WTC11 (cell line): ENCODE results near the gene GNGT2. TPM values are rescaled to one million over a fixed set of nuclear protein-coding genes. Genes with fewer than 3 reads are reported as not detected.

Source experiments
- ATAC-seq: fragments of 200-7000 bp; cut with Tn5 transposase; 2 replicates; pipeline ENCODE4 v1.10.0; 2021; ENCODE audit warnings: mild to moderate bottlenecking, moderate library complexity
- CTCF ChIA-PET: fragments of 300-600 bp; sonication (Branson Sonifier 250); formaldehyde crosslinking; loops from one replicate; lab custom pipeline; 2021; ENCODE audit warnings: antibody characterized with exemption; lab: Charles Lee
- POLR2A ChIA-PET: fragments of 350-600 bp; sonication (Branson Sonifier 250); formaldehyde crosslinking; loops from one replicate; lab custom pipeline; 2021; ENCODE audit warnings: antibody characterized with exemption; lab: Charles Lee
- DNase-seq: peaks from one replicate; pipeline ENCODE4 v3.0.0; 2021; ENCODE audit warnings: low spot score
- H3K27ac Mint-ChIP-seq: 2 replicates; pipeline ENCODE4 v1.8.0; 2021; ENCODE audit warnings: mixed read lengths
- H3K27me3 Mint-ChIP-seq: 2 replicates; pipeline ENCODE4 v1.8.0; 2021; ENCODE audit warnings: low read depth, mild to moderate bottlenecking, moderate library complexity, mixed read lengths
- H3K36me3 Mint-ChIP-seq: 2 replicates; pipeline ENCODE4 v1.8.0; 2021; ENCODE audit warnings: mixed read lengths
- H3K4me1 Mint-ChIP-seq: 2 replicates; pipeline ENCODE4 v1.8.0; 2022; ENCODE audit warnings: mixed read lengths
- H3K4me3 Mint-ChIP-seq: 2 replicates; pipeline ENCODE4 v1.8.0; 2021; ENCODE audit warnings: mild to moderate bottlenecking, moderate library complexity, mixed read lengths
- H3K9me3 Mint-ChIP-seq: 2 replicates; pipeline ENCODE4 v1.8.0; 2021; ENCODE audit warnings: mixed read lengths
- ATF2 ChIP-seq: sonication (generic); formaldehyde crosslinking; IDR thresholded peaks from 2 replicates; pipeline ENCODE4 v1.8.1; 2022; ENCODE audit warnings: low read depth, missing genetic modification reagents, borderline replicate concordance
- ATF6 ChIP-seq: sonication (generic); formaldehyde crosslinking; IDR thresholded peaks from 2 replicates; pipeline ENCODE4 v1.8.1; 2023; ENCODE audit warnings: mild to moderate bottlenecking, missing genetic modification reagents
- CREB1 ChIP-seq: sonication (generic); formaldehyde crosslinking; IDR thresholded peaks from 2 replicates; pipeline ENCODE4 v1.8.0; 2023; ENCODE audit warnings: mild to moderate bottlenecking, missing genetic modification reagents
- E2F5 ChIP-seq: sonication (generic); formaldehyde crosslinking; IDR thresholded peaks from 2 replicates; pipeline ENCODE4 v1.8.1; 2022; ENCODE audit warnings: mild to moderate bottlenecking, moderate library complexity, missing genetic modification reagents
- MAX ChIP-seq: sonication (generic); formaldehyde crosslinking; IDR thresholded peaks from 2 replicates; pipeline ENCODE4 v1.8.0; 2022; ENCODE audit warnings: mild to moderate bottlenecking, missing genetic modification reagents
- NFATC4 ChIP-seq: fragments of 250-450 bp; sonication (Bioruptor Pico); IDR thresholded peaks from 2 replicates; pipeline ENCODE4 v1.9.0; 2021; ENCODE audit warnings: mild to moderate bottlenecking
- RELA ChIP-seq: sonication (generic); formaldehyde crosslinking; IDR thresholded peaks from 2 replicates; pipeline ENCODE4 v1.8.1; 2022; ENCODE audit warnings: missing genetic modification reagents, mild to moderate bottlenecking, borderline replicate concordance
- RORB ChIP-seq: fragments of 250-450 bp; sonication (Bioruptor Pico); IDR thresholded peaks from 2 replicates; pipeline ENCODE4 v1.9.0; 2021; ENCODE audit warnings: mild to moderate bottlenecking
- SMAD4 ChIP-seq: sonication (generic); formaldehyde crosslinking; IDR thresholded peaks from 2 replicates; pipeline ENCODE4 v1.8.0; 2022; ENCODE audit warnings: mild to moderate bottlenecking, missing genetic modification reagents
- ZBTB43 ChIP-seq: sonication (generic); formaldehyde crosslinking; IDR thresholded peaks from 2 replicates; pipeline ENCODE4 v1.8.1; 2023; ENCODE audit warnings: mild to moderate bottlenecking, missing genetic modification reagents
- ZNF396 ChIP-seq: fragments of 250-450 bp; sonication (Bioruptor Pico); IDR thresholded peaks from 2 replicates; pipeline ENCODE4 v1.8.0; 2021; ENCODE audit warnings: mild to moderate bottlenecking, moderate library complexity, borderline replicate concordance
- total RNA-seq: library from RNA; stranded (reverse); gene quantifications from 3 replicates; pipeline ENCODE4 v1.2.3, GENCODE V29; 2021
- TF ChIP-seq, protein P1 (sequence below): sonication (generic); formaldehyde crosslinking; IDR thresholded peaks from 2 replicates; pipeline ENCODE4 v1.8.1; 2022; ENCODE audit warnings: mild to moderate bottlenecking, missing genetic modification reagents, moderate library complexity, borderline replicate concordance
- TF ChIP-seq, protein P2 (sequence below): fragments of 250-450 bp; sonication (Bioruptor Pico); IDR thresholded peaks from 2 replicates; pipeline ENCODE4 v1.8.0; 2021; ENCODE audit warnings: mild to moderate bottlenecking
- TF ChIP-seq, protein P3 (sequence below): fragments of 250-450 bp; sonication (Bioruptor Pico); IDR thresholded peaks from 2 replicates; pipeline ENCODE4 v2.1.2; 2022; ENCODE audit warnings: mild to moderate bottlenecking, moderate library complexity

The GNGT2 gene
- total RNA-seq, 1 experiment from 2014 or later: 0.70 TPM

DNA sequence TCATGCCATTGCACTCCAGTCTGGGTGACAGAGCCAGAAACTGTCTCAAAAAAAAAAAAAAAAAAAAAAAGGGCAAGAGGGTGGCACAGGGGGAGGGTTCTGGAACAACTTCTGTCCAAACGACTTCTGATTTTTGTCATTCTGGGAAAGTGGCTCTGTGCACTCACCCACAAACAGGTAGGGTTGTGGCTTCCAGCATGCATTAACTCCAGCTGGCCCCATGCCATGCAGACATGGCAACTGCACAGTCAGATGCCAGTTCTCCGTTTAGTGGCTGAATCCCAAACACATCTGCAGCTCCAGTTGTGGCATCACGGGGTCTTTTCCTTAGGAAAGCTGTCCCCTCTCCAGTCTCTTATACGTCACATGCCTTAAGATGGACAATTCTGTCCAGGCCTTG, 47.5 kb downstream of the GNGT2 start (continued):
- TF ChIP-seq ATF6 (CRISPR knock-in tag) (no peak), E2F5 (CRISPR knock-in tag) (no peak)
- TF ChIP-seq, protein P1, sequence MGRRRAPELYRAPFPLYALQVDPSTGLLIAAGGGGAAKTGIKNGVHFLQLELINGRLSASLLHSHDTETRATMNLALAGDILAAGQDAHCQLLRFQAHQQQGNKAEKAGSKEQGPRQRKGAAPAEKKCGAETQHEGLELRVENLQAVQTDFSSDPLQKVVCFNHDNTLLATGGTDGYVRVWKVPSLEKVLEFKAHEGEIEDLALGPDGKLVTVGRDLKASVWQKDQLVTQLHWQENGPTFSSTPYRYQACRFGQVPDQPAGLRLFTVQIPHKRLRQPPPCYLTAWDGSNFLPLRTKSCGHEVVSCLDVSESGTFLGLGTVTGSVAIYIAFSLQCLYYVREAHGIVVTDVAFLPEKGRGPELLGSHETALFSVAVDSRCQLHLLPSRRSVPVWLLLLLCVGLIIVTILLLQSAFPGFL: no peak

DNA sequence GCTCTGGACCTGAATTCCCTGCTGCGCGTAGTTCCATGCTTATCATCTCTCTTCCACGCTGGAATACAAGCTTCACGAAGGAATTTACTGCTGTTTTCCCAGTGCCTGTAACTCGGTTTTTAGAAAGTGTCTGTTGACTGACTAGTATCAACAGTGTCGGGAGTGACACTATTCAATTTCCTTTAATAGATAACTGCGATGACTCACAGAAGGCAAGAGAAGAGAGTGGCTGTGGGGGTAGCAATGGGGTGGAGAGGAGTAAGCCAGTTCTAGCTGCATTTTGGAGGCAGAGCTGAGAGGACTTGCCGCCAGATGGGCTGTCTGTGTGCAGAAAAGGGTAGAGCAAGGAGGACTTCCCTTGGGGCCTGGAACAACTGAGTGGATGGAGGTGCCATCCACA, 52.6 kb downstream of the GNGT2 start:
- CTCF ChIA-PET: no interaction called here
- POLR2A ChIA-PET: interaction anchor here (0.6 kb wide), 1 partner anchor 118 kb away, joined by 3 read pairs; no protein-coding TSS in a partner anchor
- ATAC-seq: no peak

More for the DNA sequence above, 52.6 kb downstream of the GNGT2 start:
- H3K9me3 Mint-ChIP-seq: no peaks in the 10 kb centered on the region
- TF ChIP-seq RORB (CRISPR knock-in tag) (no peak), RELA (no peak), ZBTB43 (CRISPR knock-in tag) (no peak), ATF2 (no peak), MAX (CRISPR knock-in tag) (no peak), CREB1 (CRISPR knock-in tag) (no peak), ZNF396 (no peak), NFATC4 (no peak), SMAD4 (no peak)
- TF ChIP-seq, protein P2, sequence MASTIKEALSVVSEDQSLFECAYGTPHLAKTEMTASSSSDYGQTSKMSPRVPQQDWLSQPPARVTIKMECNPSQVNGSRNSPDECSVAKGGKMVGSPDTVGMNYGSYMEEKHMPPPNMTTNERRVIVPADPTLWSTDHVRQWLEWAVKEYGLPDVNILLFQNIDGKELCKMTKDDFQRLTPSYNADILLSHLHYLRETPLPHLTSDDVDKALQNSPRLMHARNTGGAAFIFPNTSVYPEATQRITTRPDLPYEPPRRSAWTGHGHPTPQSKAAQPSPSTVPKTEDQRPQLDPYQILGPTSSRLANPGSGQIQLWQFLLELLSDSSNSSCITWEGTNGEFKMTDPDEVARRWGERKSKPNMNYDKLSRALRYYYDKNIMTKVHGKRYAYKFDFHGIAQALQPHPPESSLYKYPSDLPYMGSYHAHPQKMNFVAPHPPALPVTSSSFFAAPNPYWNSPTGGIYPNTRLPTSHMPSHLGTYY: no peak
- TF ChIP-seq, protein P3, sequence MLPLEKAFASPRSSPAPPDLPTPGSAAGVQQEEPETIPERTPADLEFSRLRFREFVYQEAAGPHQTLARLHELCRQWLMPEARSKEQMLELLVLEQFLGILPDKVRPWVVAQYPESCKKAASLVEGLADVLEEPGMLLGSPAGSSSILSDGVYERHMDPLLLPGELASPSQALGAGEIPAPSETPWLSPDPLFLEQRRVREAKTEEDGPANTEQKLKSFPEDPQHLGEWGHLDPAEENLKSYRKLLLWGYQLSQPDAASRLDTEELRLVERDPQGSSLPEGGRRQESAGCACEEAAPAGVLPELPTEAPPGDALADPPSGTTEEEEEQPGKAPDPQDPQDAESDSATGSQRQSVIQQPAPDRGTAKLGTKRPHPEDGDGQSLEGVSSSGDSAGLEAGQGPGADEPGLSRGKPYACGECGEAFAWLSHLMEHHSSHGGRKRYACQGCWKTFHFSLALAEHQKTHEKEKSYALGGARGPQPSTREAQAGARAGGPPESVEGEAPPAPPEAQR (CRISPR knock-in tag): no peak
- H3K36me3 Mint-ChIP-seq: no peaks in the 10 kb centered on the region
- H3K27ac Mint-ChIP-seq: no peak overlapping the region
- no peak for DNase-seq
- H3K27me3 Mint-ChIP-seq: no peaks in the 10 kb centered on the region; the same call in none of the 2 replicates
- H3K4me3 Mint-ChIP-seq: no peak overlapping the region
- no peaks in the 10 kb centered on the region for H3K4me1 Mint-ChIP-seq
